IPS DF 6.9 (cell line): Measurements from ENCODE around the gene CABLES1.
"Not testable (repeated sequence)": the region's sequence is repeated elsewhere in the genome, so short reads cannot be mapped to it uniquely, and the experiment has no call there.

Experiments used
- DNase-seq: peaks from one replicate; pipeline ENCODE4 v3.0.0-alpha.2; 2013; ENCODE audit warnings: low read depth, low spot score
- H3K27ac ChIP-seq: one replicate; pipeline ENCODE4 v1.5.1; 2013; ENCODE audit warnings: low read length, control low read depth
- H3K27me3 ChIP-seq: 2 replicates; pipeline ENCODE4 v1.6.1; 2013; ENCODE audit warnings: mild to moderate bottlenecking, low read length; ENCODE audit not compliant: control insufficient read depth, insufficient read depth
- H3K36me3 ChIP-seq: 2 replicates; pipeline ENCODE4 v1.6.1; 2013; ENCODE audit warnings: low read length; ENCODE audit not compliant: control insufficient read depth, insufficient read depth
- H3K4me1 ChIP-seq: 2 replicates; pipeline ENCODE4 v1.6.1; 2013; ENCODE audit warnings: low read length; ENCODE audit not compliant: control insufficient read depth, insufficient read depth
- H3K4me3 ChIP-seq: 2 replicates; pipeline ENCODE4 v1.5.1; 2013; ENCODE audit warnings: mild to moderate bottlenecking, low read length
- H3K9me3 ChIP-seq: 2 replicates; pipeline ENCODE4 v1.6.1; 2013; ENCODE audit warnings: low read length, inconsistent platforms; ENCODE audit not compliant: control insufficient read depth, insufficient read depth
- WGBS: extraction: QIAGEN DNeasy Blood & Tissue Kit; methylation state at CpG from one replicate; pipeline ENCODE4 v1.1.7; 2013; ENCODE audit warnings: mixed read lengths, missing lambda C conversion rate; ENCODE audit not compliant: insufficient read length, insufficient coverage; 5-methylcytosine and 5-hydroxymethylcytosine counted together

Gene CABLES1, protein sequence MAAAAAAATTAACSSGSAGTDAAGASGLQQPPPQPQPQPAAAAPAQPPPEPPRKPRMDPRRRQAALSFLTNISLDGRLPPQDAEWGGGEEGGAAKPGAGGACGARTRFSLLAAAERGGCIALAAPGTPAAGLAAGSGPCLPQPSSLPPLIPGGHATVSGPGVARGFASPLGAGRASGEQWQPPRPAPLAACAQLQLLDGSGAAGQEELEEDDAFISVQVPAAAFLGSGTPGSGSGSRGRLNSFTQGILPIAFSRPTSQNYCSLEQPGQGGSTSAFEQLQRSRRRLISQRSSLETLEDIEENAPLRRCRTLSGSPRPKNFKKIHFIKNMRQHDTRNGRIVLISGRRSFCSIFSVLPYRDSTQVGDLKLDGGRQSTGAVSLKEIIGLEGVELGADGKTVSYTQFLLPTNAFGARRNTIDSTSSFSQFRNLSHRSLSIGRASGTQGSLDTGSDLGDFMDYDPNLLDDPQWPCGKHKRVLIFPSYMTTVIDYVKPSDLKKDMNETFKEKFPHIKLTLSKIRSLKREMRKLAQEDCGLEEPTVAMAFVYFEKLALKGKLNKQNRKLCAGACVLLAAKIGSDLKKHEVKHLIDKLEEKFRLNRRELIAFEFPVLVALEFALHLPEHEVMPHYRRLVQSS

DNA sequence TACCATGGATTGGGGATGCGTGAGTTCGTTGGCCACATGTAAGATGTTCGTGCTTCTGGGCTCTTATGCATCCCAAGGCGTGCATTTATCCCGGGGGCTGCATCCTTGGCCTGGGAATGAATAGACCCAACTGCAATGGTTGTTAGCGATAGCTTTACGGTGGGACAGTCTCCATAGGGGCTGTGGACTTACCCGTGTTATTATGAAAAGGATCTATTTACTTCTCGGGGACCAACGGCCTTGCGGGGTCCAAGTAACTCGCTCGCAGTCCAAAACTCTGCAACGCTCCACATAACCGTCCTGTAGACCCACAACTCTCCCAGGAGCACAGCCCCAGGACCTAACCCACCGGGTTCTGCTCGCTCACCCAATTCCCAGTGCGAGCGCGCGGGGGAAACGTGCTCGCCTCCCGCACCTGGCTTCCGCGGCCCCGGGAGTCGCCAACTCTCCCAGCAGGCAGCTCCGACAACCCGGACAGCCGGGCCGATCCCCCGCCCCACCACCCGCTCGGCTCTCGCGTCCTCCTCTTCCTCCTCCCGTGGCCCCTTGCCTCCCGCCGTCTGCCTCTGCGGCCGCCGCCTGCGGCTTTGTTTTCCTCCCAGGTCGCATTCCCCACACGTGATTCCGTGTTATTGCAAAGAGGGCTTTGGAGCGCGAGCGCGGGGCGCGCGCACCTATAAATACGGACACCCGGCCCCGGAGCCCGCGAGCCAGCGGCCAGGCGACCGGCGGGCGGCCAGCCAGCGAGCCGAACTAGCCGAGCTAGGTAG lies at the start of gene CABLES1:
TSS of gene CABLES1 (plus strand) at position 706 of the 770 bp plus-strand sequence. CDS start 278 bp downstream, outside the sequence.
- peak within 1 kb of the TSS; percentile 79 for H3K4me3 ChIP-seq
- no peak within 1 kb of the TSS for H3K27ac ChIP-seq
- H3K4me1 ChIP-seq, result peaks cover 5% of the 10 kb centered on the region
- WGBS, result no CpG with 5 or more reads among the region's 67 CpGs
- H3K9me3 ChIP-seq, result no peaks in the 10 kb centered on the region
- H3K27me3 ChIP-seq, result no peaks in the 10 kb centered on the region; the same call in 1 of the 2 replicates
- no peak for DNase-seq
- H3K36me3 ChIP-seq, result no peaks in the 10 kb centered on the region

DNA sequence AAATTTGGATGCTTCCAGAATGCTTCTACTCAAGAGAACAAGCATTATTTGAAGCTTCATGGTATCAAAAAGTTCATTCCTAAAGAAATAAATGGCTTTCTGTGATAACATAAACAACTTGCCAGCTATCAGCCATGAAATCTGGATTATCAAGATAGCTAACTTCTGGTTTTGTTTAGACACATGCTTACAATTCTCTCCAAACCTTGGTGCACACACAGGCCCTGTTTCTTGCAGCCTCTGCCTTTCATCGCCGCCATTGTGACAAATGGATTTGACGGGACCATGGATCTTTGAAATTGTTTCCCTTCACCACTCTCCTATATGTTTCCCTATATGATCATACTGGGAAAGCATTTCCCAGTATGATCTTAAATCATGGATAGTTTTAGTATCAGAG lies 47.9 kb upstream of the CABLES1 start:
- DNase-seq, result no peak
- no CpG with 5 or more reads among the region's 3 CpGs for WGBS
- Histone ChIP-seq H3K27ac (no peak overlapping the region), H3K36me3 (no peaks in the 10 kb centered on the region), H3K27me3 (no peaks in the 10 kb centered on the region), H3K4me3 (no peak overlapping the region), H3K9me3 (no peaks in the 10 kb centered on the region), H3K4me1 (0 out of 2 replicates have a peak, but pooled peaks cover 1% of the 10 kb centered on the region)

DNA sequence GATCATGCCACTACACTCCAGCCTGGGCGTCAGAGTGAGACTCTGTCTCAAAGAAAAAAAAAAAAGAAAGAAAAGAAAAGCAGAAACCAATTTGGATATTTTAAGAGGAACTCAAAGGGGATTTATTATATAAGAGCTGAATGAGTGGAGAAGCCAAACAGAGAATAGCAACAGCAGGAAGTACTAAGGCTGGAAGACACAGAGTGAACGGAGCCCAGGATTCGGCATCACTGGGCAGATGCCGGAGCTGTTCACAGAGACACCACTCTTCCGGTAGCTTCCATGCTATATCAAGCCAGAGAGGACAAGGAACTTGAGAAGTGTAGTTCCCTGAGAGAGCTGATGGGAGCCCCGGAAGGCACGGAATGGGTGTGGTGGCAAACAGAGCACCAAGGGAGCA lies 47.0 kb upstream of the CABLES1 start:
- DNase-seq, result no peak
- Histone ChIP-seq H3K4me1 (0 out of 2 replicates have a peak, but pooled peaks cover 1% of the 10 kb centered on the region), H3K4me3 (no peak overlapping the region), H3K9me3 (no peaks in the 10 kb centered on the region), H3K27me3 (no peaks in the 10 kb centered on the region), H3K36me3 (no peaks in the 10 kb centered on the region), H3K27ac (no peak overlapping the region)
- no CpG with 5 or more reads among the region's 7 CpGs for WGBS

DNA sequence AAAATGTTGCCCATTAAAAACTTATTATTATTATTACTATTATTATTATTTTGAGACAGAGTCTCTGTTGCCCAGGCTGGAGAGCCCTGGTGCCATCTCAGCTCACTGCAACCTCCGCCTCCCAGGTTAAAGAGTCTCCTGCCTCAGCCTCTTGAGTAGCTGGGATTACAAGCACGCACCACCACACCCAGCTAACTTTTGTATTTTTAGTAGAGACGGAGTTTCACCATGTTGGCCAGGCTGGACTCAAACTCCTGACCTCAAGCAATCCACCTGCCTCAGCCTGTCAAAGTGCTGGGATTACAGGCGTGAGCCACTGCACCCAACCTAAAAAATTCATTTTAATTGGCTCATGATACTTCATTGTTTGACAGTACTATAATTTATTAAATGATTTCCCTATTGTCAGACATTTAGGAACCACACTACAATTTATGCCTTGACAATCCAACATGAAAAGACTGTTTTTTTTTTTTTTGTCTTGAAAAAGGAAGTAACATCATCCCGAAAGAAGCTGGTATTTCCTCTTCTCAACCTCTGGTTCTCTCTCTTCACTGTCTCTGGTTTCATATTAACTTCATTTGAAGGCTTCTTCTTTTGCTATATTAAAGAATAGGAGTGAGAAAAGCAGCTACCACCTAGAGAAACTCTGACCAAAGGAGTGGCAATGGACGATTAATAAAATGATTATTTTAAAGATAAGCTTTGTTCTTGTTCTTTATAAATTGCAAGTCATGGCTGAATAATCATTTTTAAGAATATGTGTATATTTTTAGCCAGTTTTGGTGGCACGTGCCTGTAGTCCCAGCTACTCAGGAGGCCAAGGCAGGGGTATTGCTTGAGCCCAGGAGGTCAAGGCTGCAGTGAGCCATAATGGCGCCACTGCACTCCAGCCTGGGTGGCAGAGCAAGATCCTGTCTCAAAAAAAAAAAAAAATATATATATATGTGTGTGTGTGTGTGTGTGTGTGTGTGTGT lies 44.0 kb upstream of the CABLES1 start:
- not testable (repeated sequence) for H3K36me3 ChIP-seq, H3K27ac ChIP-seq, H3K4me3 ChIP-seq, H3K4me1 ChIP-seq, DNase-seq, H3K9me3 ChIP-seq, H3K27me3 ChIP-seq
- no CpG with 5 or more reads among the region's 8 CpGs for WGBS

DNA sequence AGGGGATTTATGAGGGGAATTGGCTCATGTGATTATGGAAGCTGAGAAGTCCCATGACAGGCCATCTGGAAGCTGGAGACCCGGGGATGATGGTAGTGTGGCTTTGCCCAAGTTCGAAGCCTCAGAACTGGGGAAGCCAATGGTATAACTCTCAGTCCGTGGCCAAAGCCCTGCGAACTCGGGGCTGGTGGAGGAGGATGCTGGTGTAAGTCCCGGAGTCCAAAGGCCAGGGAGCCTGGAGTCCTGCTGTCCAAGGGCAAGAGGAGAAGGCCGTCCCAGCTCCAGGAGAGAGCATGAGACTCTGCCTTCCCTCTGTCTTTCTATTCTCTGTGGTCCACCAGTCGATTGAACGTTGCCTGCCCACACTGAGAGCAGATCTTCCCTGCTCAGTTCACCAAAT lies 43.2 kb upstream of the CABLES1 start:
- H3K36me3 ChIP-seq, result no peaks in the 10 kb centered on the region
- no peaks in the 10 kb centered on the region for H3K4me1 ChIP-seq
- DNase-seq, result no peak
- WGBS, result no CpG with 5 or more reads among the region's 9 CpGs
- no peaks in the 10 kb centered on the region for H3K9me3 ChIP-seq
- H3K27ac ChIP-seq, result no peak overlapping the region
- H3K4me3 ChIP-seq, result no peak overlapping the region
- H3K27me3 ChIP-seq, result no peaks in the 10 kb centered on the region

DNA sequence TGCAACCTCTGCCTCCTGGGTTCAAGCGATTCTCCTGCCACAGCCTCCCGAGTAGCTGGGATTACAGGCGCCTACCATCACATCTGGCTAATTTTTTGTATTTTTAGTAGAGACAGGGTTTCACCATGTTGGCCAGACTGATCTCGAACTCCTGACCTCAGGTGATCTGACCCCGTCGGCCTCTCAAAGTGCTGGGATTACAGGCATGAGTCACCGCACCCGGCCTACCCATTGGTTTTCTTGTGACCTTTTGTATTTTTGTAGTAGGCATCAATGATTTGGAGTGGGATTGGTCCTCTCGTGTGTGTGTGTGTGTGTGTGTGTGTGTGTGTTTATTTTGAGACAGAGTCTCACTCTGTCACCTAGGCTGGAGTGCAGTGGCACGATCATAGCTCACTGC lies 42.2 kb upstream of the CABLES1 start:
- no CpG with 5 or more reads among the region's 10 CpGs for WGBS
- H3K27me3 ChIP-seq, H3K36me3 ChIP-seq, H3K9me3 ChIP-seq, H3K27ac ChIP-seq, DNase-seq, H3K4me3 ChIP-seq, H3K4me1 ChIP-seq: not testable (repeated sequence)

DNA sequence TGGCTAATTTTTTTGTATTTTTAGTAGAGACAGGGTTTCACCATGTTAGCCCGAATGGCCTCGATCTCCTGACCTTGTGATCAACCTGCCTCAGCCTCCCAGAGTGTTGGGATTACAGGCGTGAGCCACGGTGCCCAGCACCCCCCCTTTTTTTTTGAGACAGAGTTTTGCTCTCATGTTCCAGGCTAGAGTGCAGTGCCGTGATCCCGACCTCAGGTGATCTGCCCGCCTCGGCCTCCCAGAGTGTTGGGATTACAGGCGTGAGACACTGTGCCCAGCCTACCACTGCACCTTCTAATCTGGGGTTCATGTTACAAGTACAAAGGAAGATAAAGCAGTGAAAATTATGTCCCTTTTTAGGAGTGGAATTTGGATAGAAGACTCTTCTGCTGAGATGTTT lies 41.5 kb upstream of the CABLES1 start:
- Histone ChIP-seq H3K27ac (no peak overlapping the region), H3K36me3 (no peaks in the 10 kb centered on the region), H3K4me1 (no peaks in the 10 kb centered on the region), H3K9me3 (no peaks in the 10 kb centered on the region), H3K27me3 (no peaks in the 10 kb centered on the region), H3K4me3 (no peak overlapping the region)
- WGBS, result no CpG with 5 or more reads among the region's 9 CpGs
- DNase-seq, result no peak

DNA sequence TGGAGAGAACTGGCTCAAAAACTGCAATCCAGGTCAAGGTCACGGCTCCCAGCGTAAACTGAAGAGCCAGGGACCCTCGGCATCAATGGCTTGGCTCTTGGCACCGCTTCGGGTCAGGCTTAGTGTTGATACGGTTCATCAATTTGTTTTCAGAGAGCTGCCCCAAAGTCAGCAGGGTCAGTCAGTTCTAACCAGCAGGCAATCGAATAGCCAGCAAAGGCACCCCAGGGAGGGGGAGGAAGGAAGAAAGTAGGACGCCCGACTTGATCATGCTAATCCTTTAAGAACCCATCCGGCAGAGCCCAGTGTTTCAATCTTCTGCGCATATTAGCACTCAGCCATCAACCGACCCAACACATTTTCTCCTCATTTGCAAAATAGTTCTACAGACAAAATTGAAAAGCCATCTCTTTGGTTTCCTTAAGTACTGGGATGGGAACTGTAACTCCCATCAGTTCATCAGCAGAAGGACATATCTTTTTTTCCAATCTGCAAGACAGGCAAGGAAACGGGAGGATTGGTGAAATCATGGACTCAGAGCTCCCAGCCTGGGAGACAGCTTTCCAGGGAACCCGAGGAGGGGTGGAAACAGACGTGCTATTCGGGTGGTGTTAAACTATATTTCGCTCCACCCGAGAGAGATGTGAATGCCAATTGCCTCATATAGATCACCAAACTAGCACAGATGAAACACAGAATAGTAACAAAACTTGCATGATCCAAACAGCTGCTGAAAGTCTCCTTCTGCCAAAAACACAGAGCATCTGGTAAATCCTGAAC lies 40.7 kb upstream of the CABLES1 start:
- H3K4me1 ChIP-seq, result no peaks in the 10 kb centered on the region
- H3K9me3 ChIP-seq, result no peaks in the 10 kb centered on the region
- DNase-seq, result no peak
- no CpG with 5 or more reads among the region's 18 CpGs for WGBS
- H3K4me3 ChIP-seq, result no peak overlapping the region
- no peaks in the 10 kb centered on the region for H3K36me3 ChIP-seq
- no peak overlapping the region for H3K27ac ChIP-seq
- H3K27me3 ChIP-seq, result no peaks in the 10 kb centered on the region

DNA sequence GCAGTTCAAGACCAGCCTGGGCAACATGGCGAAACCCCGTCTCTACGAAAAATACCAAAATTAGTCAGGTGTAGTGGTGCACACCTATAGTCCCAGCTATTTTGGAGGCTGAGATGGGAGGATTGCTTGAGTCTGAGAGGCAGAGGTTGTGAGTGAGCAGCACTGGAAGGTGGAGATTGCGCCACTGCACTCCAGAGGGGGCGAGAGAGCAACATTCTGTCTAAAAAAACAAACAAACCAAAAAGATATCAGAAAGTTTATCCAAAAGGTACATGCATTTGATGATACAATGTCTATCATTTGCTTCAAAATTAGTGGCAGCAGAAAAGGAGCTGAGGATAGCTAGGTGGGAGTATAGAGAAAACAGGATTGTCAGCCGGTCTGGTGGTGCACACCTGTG lies 39.8 kb upstream of the CABLES1 start:
- no peaks in the 10 kb centered on the region for H3K4me1 ChIP-seq
- H3K9me3 ChIP-seq, result no peaks in the 10 kb centered on the region
- no peak overlapping the region for H3K4me3 ChIP-seq
- H3K27me3 ChIP-seq, result no peaks in the 10 kb centered on the region
- no CpG with 5 or more reads among the region's 6 CpGs for WGBS
- no peak for DNase-seq
- no peak overlapping the region for H3K27ac ChIP-seq
- H3K36me3 ChIP-seq, result no peaks in the 10 kb centered on the region
